A549 (cell line): Measurements from ENCODE around the gene DGUOK.

Experiments used
- CTCF ChIP-seq: fragments of >200 bp; sonication (Bioruptor Twin); formaldehyde crosslinking; IDR thresholded peaks from 3 replicates; pipeline ENCODE4 v1.5.1; 2016
- FOSL2 ChIP-seq, 2 experiments: fragments of 450-650 bp in 1 of 2; fragments of >200 bp in 1 of 2; sonication (Bioruptor Twin) in 1 of 2; formaldehyde crosslinking; IDR thresholded peaks; 2 replicates each; pipeline versions ENCODE4 v1.5.0 to v1.6.1; 2016 to 2020; ENCODE audit warnings: mild to moderate bottlenecking in 1 of 2, moderate library complexity in 1 of 2
- HDAC2 ChIP-seq: fragments of 200-600 bp; sonication (generic); IDR thresholded peaks from 2 replicates; pipeline ENCODE4 v1.6.1; 2016
- HOXB5 ChIP-seq: fragments of 250-450 bp; sonication (Bioruptor Pico); IDR thresholded peaks from 2 replicates; pipeline ENCODE4 v1.5.0; 2020; ENCODE audit warnings: mild to moderate bottlenecking, moderate library complexity
- TP53 ChIP-seq: fragments of 250-450 bp; sonication (Bioruptor Pico); IDR thresholded peaks from 2 replicates; pipeline ENCODE4 v1.5.0; 2021; ENCODE audit warnings: mild to moderate bottlenecking, moderate library complexity

- TF ChIP-seq FOSL2 (IDR thresholded peaks at IDR 0.05) (no peak), FOSL2 (CRISPR knock-in tag; IDR thresholded peaks at IDR 0.05) (no peak), HOXB5 (no peak), HDAC2 (no peak), CTCF (no peak), TP53 (no peak)
Measured at GRCh38 chr2:73983322-73984202, 56.9 kb downstream of the DGUOK start.
